Measurements from ENCODE around the gene TMEM190.

DNA sequence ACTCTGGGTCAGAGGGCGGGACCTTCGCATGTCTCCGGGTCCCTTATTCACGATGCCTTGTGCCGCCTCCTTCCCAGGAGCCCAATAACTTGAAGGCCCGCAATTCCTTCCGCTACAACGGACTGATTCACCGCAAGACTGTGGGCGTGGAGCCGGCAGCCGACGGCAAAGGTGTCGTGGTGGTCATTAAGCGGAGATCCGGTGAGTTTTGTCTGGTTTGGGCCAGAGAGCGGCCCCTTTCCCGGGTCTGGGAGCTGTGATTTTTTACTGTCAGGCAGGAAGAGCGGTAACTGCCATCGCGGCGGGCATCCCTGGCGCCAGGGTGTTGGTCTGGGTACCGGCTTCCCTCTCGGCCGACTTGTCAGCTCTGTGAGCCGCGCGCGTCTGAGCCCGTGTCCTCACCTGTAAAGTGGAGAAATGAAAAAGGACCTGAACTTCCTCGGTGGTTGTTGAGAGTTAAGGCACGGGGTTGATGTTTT, 9.9 kb downstream of the TMEM190 start:
- TF ChIP-seq, protein P1, sequence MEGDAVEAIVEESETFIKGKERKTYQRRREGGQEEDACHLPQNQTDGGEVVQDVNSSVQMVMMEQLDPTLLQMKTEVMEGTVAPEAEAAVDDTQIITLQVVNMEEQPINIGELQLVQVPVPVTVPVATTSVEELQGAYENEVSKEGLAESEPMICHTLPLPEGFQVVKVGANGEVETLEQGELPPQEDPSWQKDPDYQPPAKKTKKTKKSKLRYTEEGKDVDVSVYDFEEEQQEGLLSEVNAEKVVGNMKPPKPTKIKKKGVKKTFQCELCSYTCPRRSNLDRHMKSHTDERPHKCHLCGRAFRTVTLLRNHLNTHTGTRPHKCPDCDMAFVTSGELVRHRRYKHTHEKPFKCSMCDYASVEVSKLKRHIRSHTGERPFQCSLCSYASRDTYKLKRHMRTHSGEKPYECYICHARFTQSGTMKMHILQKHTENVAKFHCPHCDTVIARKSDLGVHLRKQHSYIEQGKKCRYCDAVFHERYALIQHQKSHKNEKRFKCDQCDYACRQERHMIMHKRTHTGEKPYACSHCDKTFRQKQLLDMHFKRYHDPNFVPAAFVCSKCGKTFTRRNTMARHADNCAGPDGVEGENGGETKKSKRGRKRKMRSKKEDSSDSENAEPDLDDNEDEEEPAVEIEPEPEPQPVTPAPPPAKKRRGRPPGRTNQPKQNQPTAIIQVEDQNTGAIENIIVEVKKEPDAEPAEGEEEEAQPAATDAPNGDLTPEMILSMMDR (IDR thresholded peaks at IDR 0.05): no peak
- TF ChIP-seq POLR2AphosphoS5 (IDR thresholded peaks at IDR 0.05) (no peak), POLR2A (IDR thresholded peaks at IDR 0.05) (no peak)
